ENCODE measurements around the gene KCNF1. TPM values are rescaled to one million over a fixed set of nuclear protein-coding genes. Genes with fewer than 3 reads are reported as not detected.

Gene KCNF1
- total and polyA plus RNA-seq, 9 donors, result 2.0 to 6.6 (median 5.5) TPM

- H3K9me3 ChIP-seq (replicated peaks; ENCODE audit: control insufficient read depth, low read depth, low read length), result peaks cover 8% of the 10 kb centered on the region
- no peak overlapping the region for H3K27ac ChIP-seq (ENCODE audit: low read length)
- peaks cover 33% of the 10 kb centered on the region for H3K4me1 ChIP-seq (ENCODE audit: control insufficient read depth, insufficient read depth, low read length)
- H3K27me3 ChIP-seq (ENCODE audit: control insufficient read depth, insufficient read depth, low read length), result no peaks in the 10 kb centered on the region
- DNase-seq, result no peak
- H3K36me3 ChIP-seq (ENCODE audit: control insufficient read depth, insufficient read depth, low read length), result no peaks in the 10 kb centered on the region
- H3K4me3 ChIP-seq (ENCODE audit: low read length), result no peak overlapping the region
- 89% methylated on average over 6 of the region's 17 CpGs for WGBS (ENCODE audit: insufficient coverage)
Measured at GRCh38 chr2:10935953-10936942, 24.5 kb downstream of the KCNF1 start.

- Histone ChIP-seq H3K4me3 (ENCODE audit: low read length) (no peak overlapping the region), H3K27me3 (ENCODE audit: control insufficient read depth, insufficient read depth, low read length) (no peaks in the 10 kb centered on the region), H3K4me1 (ENCODE audit: control insufficient read depth, insufficient read depth, low read length) (peaks cover 26% of the 10 kb centered on the region), H3K36me3 (ENCODE audit: control insufficient read depth, insufficient read depth, low read length) (no peaks in the 10 kb centered on the region), H3K27ac (ENCODE audit: low read length) (no peak overlapping the region), H3K9me3 (replicated peaks; ENCODE audit: control insufficient read depth, low read depth, low read length) (peaks cover 8% of the 10 kb centered on the region)
- 92% methylated on average over 2 of the region's 3 CpGs for WGBS (ENCODE audit: insufficient coverage)
- no peak for DNase-seq
Measured at GRCh38 chr2:10939058-10939457, 27.3 kb downstream of the KCNF1 start.

GRCh38 chr2:10940596-10940995 lies 28.9 kb downstream of the KCNF1 start:
- DNase-seq, result peak; percentile 86
- Histone ChIP-seq H3K9me3 (replicated peaks; ENCODE audit: control insufficient read depth, low read depth, low read length) (peaks cover 8% of the 10 kb centered on the region), H3K27me3 (ENCODE audit: control insufficient read depth, insufficient read depth, low read length) (no peaks in the 10 kb centered on the region), H3K4me3 (ENCODE audit: low read length) (no peak overlapping the region), H3K36me3 (ENCODE audit: control insufficient read depth, insufficient read depth, low read length) (no peaks in the 10 kb centered on the region), H3K4me1 (ENCODE audit: control insufficient read depth, insufficient read depth, low read length) (peaks cover 14% of the 10 kb centered on the region), H3K27ac (ENCODE audit: low read length) (peak overlapping the region; percentile 53)
- 29% methylated on average over 1 of the region's 2 CpGs for WGBS (ENCODE audit: insufficient coverage)

GRCh38 chr2:10941383-10941782 lies 29.6 kb downstream of the KCNF1 start:
- Histone ChIP-seq H3K4me1 (ENCODE audit: control insufficient read depth, insufficient read depth, low read length) (peaks cover 14% of the 10 kb centered on the region), H3K27me3 (ENCODE audit: control insufficient read depth, insufficient read depth, low read length) (no peaks in the 10 kb centered on the region), H3K36me3 (ENCODE audit: control insufficient read depth, insufficient read depth, low read length) (no peaks in the 10 kb centered on the region), H3K9me3 (replicated peaks; ENCODE audit: control insufficient read depth, low read depth, low read length) (peaks cover 8% of the 10 kb centered on the region), H3K27ac (ENCODE audit: low read length) (peak overlapping the region; percentile 53), H3K4me3 (ENCODE audit: low read length) (no peak overlapping the region)
- no peak for DNase-seq
- WGBS (ENCODE audit: insufficient coverage), result 85% methylated on average over 1 of the region's 3 CpGs

- 75% methylated on average over 2 of the region's 5 CpGs for WGBS (ENCODE audit: insufficient coverage)
- H3K4me3 ChIP-seq (ENCODE audit: low read length), result no peak overlapping the region
- no peak for DNase-seq
- H3K36me3 ChIP-seq (ENCODE audit: control insufficient read depth, insufficient read depth, low read length), result no peaks in the 10 kb centered on the region
- peaks cover 20% of the 10 kb centered on the region for H3K4me1 ChIP-seq (ENCODE audit: control insufficient read depth, insufficient read depth, low read length)
- no peaks in the 10 kb centered on the region for H3K9me3 ChIP-seq (replicated peaks; ENCODE audit: control insufficient read depth, low read depth, low read length)
- no peaks in the 10 kb centered on the region for H3K27me3 ChIP-seq (ENCODE audit: control insufficient read depth, insufficient read depth, low read length)
- H3K27ac ChIP-seq (ENCODE audit: low read length), result no peak overlapping the region
Measured at GRCh38 chr2:10944799-10945198, 33.1 kb downstream of the KCNF1 start.

- no peak for DNase-seq
- H3K4me1 ChIP-seq (ENCODE audit: control insufficient read depth, insufficient read depth, low read length), result peaks cover 8% of the 10 kb centered on the region
- no peak overlapping the region for H3K27ac ChIP-seq (ENCODE audit: low read length)
- H3K27me3 ChIP-seq (ENCODE audit: control insufficient read depth, insufficient read depth, low read length), result peaks cover 2% of the 10 kb centered on the region
- H3K36me3 ChIP-seq (ENCODE audit: control insufficient read depth, insufficient read depth, low read length), result no peaks in the 10 kb centered on the region
- 68% methylated on average over 3 of the region's 6 CpGs for WGBS (ENCODE audit: insufficient coverage)
- no peak overlapping the region for H3K4me3 ChIP-seq (ENCODE audit: low read length)
- no peaks in the 10 kb centered on the region for H3K9me3 ChIP-seq (replicated peaks; ENCODE audit: control insufficient read depth, low read depth, low read length)
Measured at GRCh38 chr2:10946394-10946793, 34.7 kb downstream of the KCNF1 start.

GRCh38 chr2:10947005-10947440 lies 35.3 kb downstream of the KCNF1 start:
- Histone ChIP-seq H3K36me3 (ENCODE audit: control insufficient read depth, insufficient read depth, low read length) (no peaks in the 10 kb centered on the region), H3K4me3 (ENCODE audit: low read length) (no peak overlapping the region), H3K27ac (ENCODE audit: low read length) (no peak overlapping the region), H3K9me3 (replicated peaks; ENCODE audit: control insufficient read depth, low read depth, low read length) (no peaks in the 10 kb centered on the region), H3K4me1 (ENCODE audit: control insufficient read depth, insufficient read depth, low read length) (peaks cover 12% of the 10 kb centered on the region), H3K27me3 (ENCODE audit: control insufficient read depth, insufficient read depth, low read length) (peaks cover 4% of the 10 kb centered on the region)
- no peak for DNase-seq
- 33% methylated on average over 5 of the region's 10 CpGs for WGBS (ENCODE audit: insufficient coverage)

- H3K27me3 ChIP-seq (ENCODE audit: control insufficient read depth, insufficient read depth, low read length), result peaks cover 4% of the 10 kb centered on the region
Measured at GRCh38 chr2:10947446-10948187, 35.9 kb downstream of the KCNF1 start.

GRCh38 chr2:10948188-10948564 lies 36.4 kb downstream of the KCNF1 start:
- H3K4me3 ChIP-seq (ENCODE audit: low read length), result no peak overlapping the region
- no peak overlapping the region for H3K27ac ChIP-seq (ENCODE audit: low read length)
- H3K9me3 ChIP-seq (replicated peaks; ENCODE audit: control insufficient read depth, low read depth, low read length), result no peaks in the 10 kb centered on the region
- 75% methylated on average over 6 of the region's 7 CpGs for WGBS (ENCODE audit: insufficient coverage)
- DNase-seq, result no peak
- peaks cover 4% of the 10 kb centered on the region for H3K27me3 ChIP-seq (ENCODE audit: control insufficient read depth, insufficient read depth, low read length)
- no peaks in the 10 kb centered on the region for H3K36me3 ChIP-seq (ENCODE audit: control insufficient read depth, insufficient read depth, low read length)
- H3K4me1 ChIP-seq (ENCODE audit: control insufficient read depth, insufficient read depth, low read length), result peaks cover 14% of the 10 kb centered on the region

More at GRCh38 chr2:10947446-10948187, 35.9 kb downstream of the KCNF1 start:
- DNase-seq, result no peak
- H3K9me3 ChIP-seq (replicated peaks; ENCODE audit: control insufficient read depth, low read depth, low read length), result no peaks in the 10 kb centered on the region
- H3K4me1 ChIP-seq (ENCODE audit: control insufficient read depth, insufficient read depth, low read length), result peaks cover 14% of the 10 kb centered on the region
- no peak overlapping the region for H3K27ac ChIP-seq (ENCODE audit: low read length)
- no peak overlapping the region for H3K4me3 ChIP-seq (ENCODE audit: low read length)
- WGBS (ENCODE audit: insufficient coverage), result 40% methylated on average over 6 of the region's 11 CpGs
- H3K36me3 ChIP-seq (ENCODE audit: control insufficient read depth, insufficient read depth, low read length), result no peaks in the 10 kb centered on the region

- Histone ChIP-seq H3K27ac (ENCODE audit: low read length) (no peak overlapping the region), H3K36me3 (ENCODE audit: control insufficient read depth, insufficient read depth, low read length) (no peaks in the 10 kb centered on the region), H3K4me3 (ENCODE audit: low read length) (no peak overlapping the region), H3K4me1 (ENCODE audit: control insufficient read depth, insufficient read depth, low read length) (peaks cover 14% of the 10 kb centered on the region), H3K27me3 (ENCODE audit: control insufficient read depth, insufficient read depth, low read length) (peaks cover 4% of the 10 kb centered on the region), H3K9me3 (replicated peaks; ENCODE audit: control insufficient read depth, low read depth, low read length) (no peaks in the 10 kb centered on the region)
- no peak for DNase-seq
- WGBS (ENCODE audit: insufficient coverage), result 93% methylated on average over 15 of the region's 15 CpGs
Measured at GRCh38 chr2:10948606-10949230, 37.0 kb downstream of the KCNF1 start.

All from muscle of leg (tissue), 11 donors.